ENCODE data around the gene PRPF38A. TPM values are rescaled to one million over a fixed set of nuclear protein-coding genes. Genes with fewer than 3 reads are reported as not detected.

Gene PRPF38A
- total RNA-seq, 1 experiment from 2014 or later: 41.6 TPM

- BruUV-seq (replicated peaks): no TSS peak
- TF ChIP-seq TCF7L2 (IDR thresholded peaks at IDR 0.05; ENCODE audit: low read depth, low read length) (no peak), SIN3A (IDR thresholded peaks at IDR 0.05; ENCODE audit: borderline replicate concordance, insufficient read depth, low read depth, low read length) (no peak), REST (IDR thresholded peaks at IDR 0.05; ENCODE audit: insufficient read depth in 1 of 2, low read depth in 2 of 2, low read length in 1 of 2) (no peak), POLR2AphosphoS5 (IDR thresholded peaks at IDR 0.05; ENCODE audit: low read depth, low read length) (no peak), CTCF (IDR thresholded peaks at IDR 0.05) (no peak)
- ChIA-PET CTCF (no interaction called here), POLR2A (no interaction called here)
- Histone ChIP-seq H3K4me3 (ENCODE audit: low read depth in 2 of 2, low read length in 2 of 2) (no peak overlapping the region), H3K27me3 (ENCODE audit: control insufficient read depth, insufficient read depth, low read length) (no peaks in the 10 kb centered on the region), H3K27ac (ENCODE audit: low read length) (no peak overlapping the region), H3K9me3 (ENCODE audit: control insufficient read depth, insufficient read depth, low read depth, low read length) (no peaks in the 10 kb centered on the region), H3K4me1 (ENCODE audit: control insufficient read depth, insufficient read depth, low read length) (no peaks in the 10 kb centered on the region; the same call in 1 of the 2 replicates), H3K36me3 (ENCODE audit: control insufficient read depth, insufficient read depth, low read length) (peaks cover 38% of the 10 kb centered on the region)
- ATAC-seq: no peak
- intact Hi-C loops (cut with micrococcal nuclease; ENCODE audit: unreplicated experiment): loop anchor here (10.0 kb wide), 1 partner anchor 240 kb away; no protein-coding TSS in a partner anchor
- no peak for DNase-seq (ENCODE audit: low read depth, low spot score)
- in situ Hi-C loops (cut with HindIII; ENCODE audit: low pct_unique_long_range_greater_than_20kb, low sequenced_read_pairs): no loop called here
These were observed 20.4 kb downstream of the PRPF38A start for GRCh38 chr1:52424813-52425212.

- CTCF ChIA-PET: no interaction called here
- POLR2A ChIA-PET: no interaction called here
These were observed 22.0 kb downstream of the PRPF38A start for GRCh38 chr1:52426371-52426770.

More at GRCh38 chr1:52426371-52426770, 22.0 kb downstream of the PRPF38A start:
- no peak for DNase-seq (ENCODE audit: low read depth, low spot score)
- Histone ChIP-seq H3K36me3 (ENCODE audit: control insufficient read depth, insufficient read depth, low read length) (peaks cover 32% of the 10 kb centered on the region), H3K4me3 (ENCODE audit: low read depth in 2 of 2, low read length in 2 of 2) (no peak overlapping the region), H3K4me1 (ENCODE audit: control insufficient read depth, insufficient read depth, low read length) (no peaks in the 10 kb centered on the region; the same call in 1 of the 2 replicates), H3K27me3 (ENCODE audit: control insufficient read depth, insufficient read depth, low read length) (no peaks in the 10 kb centered on the region), H3K9me3 (ENCODE audit: control insufficient read depth, insufficient read depth, low read depth, low read length) (no peaks in the 10 kb centered on the region), H3K27ac (ENCODE audit: low read length) (no peak overlapping the region)
- in situ Hi-C loops (cut with HindIII; ENCODE audit: low pct_unique_long_range_greater_than_20kb, low sequenced_read_pairs) (no loop called here), intact Hi-C loops (cut with micrococcal nuclease; ENCODE audit: unreplicated experiment) (loop anchor here (10.0 kb wide), 1 partner anchor 238 kb away; no protein-coding TSS in a partner anchor)
- no peak for ATAC-seq
- BruUV-seq (replicated peaks): no TSS peak
- TF ChIP-seq POLR2AphosphoS5 (IDR thresholded peaks at IDR 0.05; ENCODE audit: low read depth, low read length): no peak
- no peak for TF ChIP-seq TCF7L2 (IDR thresholded peaks at IDR 0.05; ENCODE audit: low read depth, low read length)
- TF ChIP-seq CTCF (IDR thresholded peaks at IDR 0.05): no peak
- TF ChIP-seq SIN3A (IDR thresholded peaks at IDR 0.05; ENCODE audit: borderline replicate concordance, insufficient read depth, low read depth, low read length): no peak
- TF ChIP-seq REST (IDR thresholded peaks at IDR 0.05; ENCODE audit: insufficient read depth in 1 of 2, low read depth in 2 of 2, low read length in 1 of 2): no peak
